ENCODE measurements around the gene ZNF423. TPM values are rescaled to one million over a fixed set of nuclear protein-coding genes. Genes with fewer than 3 reads are reported as not detected.

The ZNF423 gene
- total RNA-seq, 1 experiment from 2014 or later: 0.49 TPM

GRCh38 chr16:49776734-49777133 is 79.2 kb downstream of the ZNF423 start:
- no TSS peak for BruUV-seq (replicated peaks)
- POLR2A ChIA-PET: no interaction called here
- in situ Hi-C loops (cut with HindIII; ENCODE audit: low pct_unique_long_range_greater_than_20kb, low sequenced_read_pairs): no loop called here

GRCh38 chr16:49776085-49776595 is 79.8 kb downstream of the ZNF423 start:
- in situ Hi-C loops (cut with HindIII; ENCODE audit: low pct_unique_long_range_greater_than_20kb, low sequenced_read_pairs) (no loop called here), intact Hi-C loops (cut with micrococcal nuclease; ENCODE audit: unreplicated experiment) (no loop called here)
- no peaks in the 10 kb centered on the region for H3K9me3 ChIP-seq (ENCODE audit: control insufficient read depth, insufficient read depth, low read depth, low read length)
- no peaks in the 10 kb centered on the region for H3K36me3 ChIP-seq (ENCODE audit: control insufficient read depth, insufficient read depth, low read length)
- H3K27me3 ChIP-seq (ENCODE audit: control insufficient read depth, insufficient read depth, low read length): no peaks in the 10 kb centered on the region
- ChIA-PET CTCF (no interaction called here), POLR2A (no interaction called here)
- no peaks in the 10 kb centered on the region for H3K4me1 ChIP-seq (ENCODE audit: control insufficient read depth, insufficient read depth, low read length)
- DNase-seq (ENCODE audit: low read depth, low spot score) (no peak), ATAC-seq (no peak)
- no TSS peak for BruUV-seq (replicated peaks)
- H3K27ac ChIP-seq (ENCODE audit: low read length): no peak overlapping the region
- TF ChIP-seq POLR2AphosphoS5 (IDR thresholded peaks at IDR 0.05; ENCODE audit: low read depth, low read length) (no peak), REST (IDR thresholded peaks at IDR 0.05; ENCODE audit: insufficient read depth in 1 of 2, low read depth in 2 of 2, low read length in 1 of 2) (no peak), TCF7L2 (IDR thresholded peaks at IDR 0.05; ENCODE audit: low read depth, low read length) (no peak), SIN3A (IDR thresholded peaks at IDR 0.05; ENCODE audit: borderline replicate concordance, insufficient read depth, low read depth, low read length) (no peak), CTCF (IDR thresholded peaks at IDR 0.05) (no peak)
- no peak overlapping the region for H3K4me3 ChIP-seq (ENCODE audit: low read depth in 2 of 2, low read length in 2 of 2)

More at GRCh38 chr16:49776734-49777133, 79.2 kb downstream of the ZNF423 start:
- no peaks in the 10 kb centered on the region for H3K36me3 ChIP-seq (ENCODE audit: control insufficient read depth, insufficient read depth, low read length)
- intact Hi-C loops (cut with micrococcal nuclease; ENCODE audit: unreplicated experiment): no loop called here
- no peak overlapping the region for H3K27ac ChIP-seq (ENCODE audit: low read length)
- TF ChIP-seq REST (IDR thresholded peaks at IDR 0.05; ENCODE audit: insufficient read depth in 1 of 2, low read depth in 2 of 2, low read length in 1 of 2) (no peak), CTCF (IDR thresholded peaks at IDR 0.05) (no peak), POLR2AphosphoS5 (IDR thresholded peaks at IDR 0.05; ENCODE audit: low read depth, low read length) (no peak), TCF7L2 (IDR thresholded peaks at IDR 0.05; ENCODE audit: low read depth, low read length) (no peak), SIN3A (IDR thresholded peaks at IDR 0.05; ENCODE audit: borderline replicate concordance, insufficient read depth, low read depth, low read length) (no peak)
- H3K27me3 ChIP-seq (ENCODE audit: control insufficient read depth, insufficient read depth, low read length): no peaks in the 10 kb centered on the region
- CTCF ChIA-PET: no interaction called here
- no peaks in the 10 kb centered on the region for H3K9me3 ChIP-seq (ENCODE audit: control insufficient read depth, insufficient read depth, low read depth, low read length)
- no peaks in the 10 kb centered on the region for H3K4me1 ChIP-seq (ENCODE audit: control insufficient read depth, insufficient read depth, low read length)
- H3K4me3 ChIP-seq (ENCODE audit: low read depth in 2 of 2, low read length in 2 of 2): no peak overlapping the region
- ATAC-seq (no peak), DNase-seq (ENCODE audit: low read depth, low spot score) (no peak)
